Prostate gland (tissue), 2 donors: ENCODE measurements around the gene PIGM. TPM values are rescaled to one million over a fixed set of nuclear protein-coding genes. Genes with fewer than 3 reads are reported as not detected.
A peak's percentile ranks its signal among the peaks of the same experiment; 100 is the strongest.

Experiments
- DNase-seq: peaks from one replicate; pipeline ENCODE4 v3.0.0-alpha.2; 2019; ENCODE audit warnings: low spot score
- H3K27ac ChIP-seq, 2 donors: fragments of 200-600 bp; sonication (generic); 2 replicates each; pipeline ENCODE4 v1.5.1; 2017 to 2019
- H3K27me3 ChIP-seq: fragments of 200-600 bp; sonication (generic); replicated peaks from 2 replicates; pipeline ENCODE4 v1.5.1; 2019; ENCODE audit not compliant: insufficient read depth
- H3K36me3 ChIP-seq, 2 donors: fragments of 200-600 bp; sonication (generic); 1 replicate in 1 of 2; 2 replicates in 1 of 2; pipeline versions ENCODE4 v1.5.1 to v1.8.1; 2017 to 2019
- H3K4me1 ChIP-seq: fragments of 200-600 bp; sonication (generic); replicated peaks from 2 replicates; pipeline ENCODE4 v1.5.1; 2019
- H3K4me3 ChIP-seq, 2 donors: fragments of 200-600 bp; sonication (generic); 2 replicates each; pipeline ENCODE4 v1.5.1; 2017 to 2019
- H3K9me3 ChIP-seq: fragments of 200-600 bp; sonication (generic); 2 replicates; pipeline ENCODE4 v1.5.1; 2017
- POLR2A ChIP-seq: fragments of 450-650 bp; IDR thresholded peaks from one replicate; pipeline ENCODE4 v1.6.1; 2016; ENCODE audit warnings: antibody characterized with exemption, mild to moderate bottlenecking
- POLR2AphosphoS5 ChIP-seq: sonication (generic); formaldehyde crosslinking; IDR thresholded peaks from one replicate; pipeline ENCODE4 v1.6.1; 2017; ENCODE audit warnings: antibody characterized with exemption
- WGBS: methylation state at CpG from one replicate; pipeline ENCODE4 v1.1.5; 2018; 5-methylcytosine and 5-hydroxymethylcytosine counted together
- intact Hi-C: fragments of 100-400 bp; cut with DNase I; formaldehyde crosslinking; loops from one replicate; pipeline ENCODE4 v1.14.2; 2022
- total RNA-seq, 2 donors: library from RNA; depleted of rRNA; stranded (reverse); fragments of >200 nt; gene quantifications; one replicate each; pipeline ENCODE4 v1.1.0, GENCODE V29; 2016
- TF ChIP-seq, protein P1 (sequence below), 4 experiments: fragments of 200-600 bp in 2 of 4; fragments of 450-650 bp in 2 of 4; sonication (generic) in 2 of 4; IDR thresholded peaks; 1 replicate in 3 of 4; 2 replicates in 1 of 4; pipeline ENCODE4 v1.5.1; 2016 to 2019; ENCODE audit warnings: antibody characterized with exemption in 4 of 4, mild to moderate bottlenecking in 2 of 4, moderate library complexity in 2 of 4

PIGM gene
- total RNA-seq: 1 to 10 TPM; 5.9 to 8.4 TPM

DNA sequence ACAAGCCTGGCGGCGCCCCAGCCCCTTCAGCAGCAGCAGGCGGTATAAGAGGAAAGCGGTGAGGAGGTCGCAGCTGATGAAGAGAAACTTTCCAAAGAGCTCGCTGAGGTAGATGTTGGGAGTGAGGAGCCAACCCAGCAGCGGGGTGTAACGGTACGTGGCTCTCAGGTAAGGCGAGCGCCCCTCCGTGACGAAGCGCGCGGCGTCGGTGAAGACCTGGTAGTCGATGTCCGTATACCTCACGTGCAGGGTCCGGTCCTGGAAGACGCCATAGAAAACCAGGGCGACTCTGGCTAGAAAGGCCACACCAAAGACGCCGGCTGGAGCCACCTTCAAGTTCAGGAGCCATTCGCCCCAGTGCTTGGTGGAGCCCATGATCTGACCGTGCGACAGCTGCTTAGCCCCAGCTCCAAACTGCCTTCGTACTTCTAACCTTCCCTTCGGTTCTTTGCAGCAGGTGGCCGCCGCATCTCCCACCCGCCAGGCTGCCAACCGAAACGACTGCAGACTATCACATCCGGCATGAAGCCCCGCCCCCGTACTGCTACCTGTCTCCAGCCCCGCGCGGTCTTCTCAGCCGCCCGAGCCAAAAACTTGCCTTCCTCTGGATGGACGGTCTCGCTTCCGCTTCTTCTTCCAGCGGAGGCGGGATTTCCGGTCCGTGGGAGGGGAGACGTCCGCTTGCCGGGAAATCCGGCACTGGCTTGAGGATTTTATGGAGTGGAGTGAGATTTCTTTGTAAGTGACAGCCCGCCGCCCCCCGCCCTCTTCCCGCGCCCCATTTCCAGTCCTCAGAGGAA lies at the start of gene PIGM:
TSS of gene PIGM (minus strand) at position 626 of the 800 bp plus-strand sequence. CDS start at position 375, 251 bp downstream.
- H3K36me3 ChIP-seq: no peaks in the 10 kb centered on the region
- under 1% methylated on average over 60 of the region's 60 CpGs for WGBS
- TF ChIP-seq, protein P1, sequence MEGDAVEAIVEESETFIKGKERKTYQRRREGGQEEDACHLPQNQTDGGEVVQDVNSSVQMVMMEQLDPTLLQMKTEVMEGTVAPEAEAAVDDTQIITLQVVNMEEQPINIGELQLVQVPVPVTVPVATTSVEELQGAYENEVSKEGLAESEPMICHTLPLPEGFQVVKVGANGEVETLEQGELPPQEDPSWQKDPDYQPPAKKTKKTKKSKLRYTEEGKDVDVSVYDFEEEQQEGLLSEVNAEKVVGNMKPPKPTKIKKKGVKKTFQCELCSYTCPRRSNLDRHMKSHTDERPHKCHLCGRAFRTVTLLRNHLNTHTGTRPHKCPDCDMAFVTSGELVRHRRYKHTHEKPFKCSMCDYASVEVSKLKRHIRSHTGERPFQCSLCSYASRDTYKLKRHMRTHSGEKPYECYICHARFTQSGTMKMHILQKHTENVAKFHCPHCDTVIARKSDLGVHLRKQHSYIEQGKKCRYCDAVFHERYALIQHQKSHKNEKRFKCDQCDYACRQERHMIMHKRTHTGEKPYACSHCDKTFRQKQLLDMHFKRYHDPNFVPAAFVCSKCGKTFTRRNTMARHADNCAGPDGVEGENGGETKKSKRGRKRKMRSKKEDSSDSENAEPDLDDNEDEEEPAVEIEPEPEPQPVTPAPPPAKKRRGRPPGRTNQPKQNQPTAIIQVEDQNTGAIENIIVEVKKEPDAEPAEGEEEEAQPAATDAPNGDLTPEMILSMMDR (IDR thresholded peaks at IDR 0.05): peak in 1 of 4 experiments; percentile 12
- peak; percentile 47 for TF ChIP-seq POLR2A
- peak; percentile 97 for TF ChIP-seq POLR2AphosphoS5
- intact Hi-C loops: no loop called here
- H3K4me3 ChIP-seq: peak within 1 kb of the TSS; percentile 55 to 71
- no peaks in the 10 kb centered on the region for H3K9me3 ChIP-seq
- H3K4me1 ChIP-seq: no peaks in the 10 kb centered on the region
- peak; percentile 97 for DNase-seq
- H3K27me3 ChIP-seq: no peaks in the 10 kb centered on the region
- peak within 1 kb of the TSS; percentile 61 to 78 for H3K27ac ChIP-seq

DNA sequence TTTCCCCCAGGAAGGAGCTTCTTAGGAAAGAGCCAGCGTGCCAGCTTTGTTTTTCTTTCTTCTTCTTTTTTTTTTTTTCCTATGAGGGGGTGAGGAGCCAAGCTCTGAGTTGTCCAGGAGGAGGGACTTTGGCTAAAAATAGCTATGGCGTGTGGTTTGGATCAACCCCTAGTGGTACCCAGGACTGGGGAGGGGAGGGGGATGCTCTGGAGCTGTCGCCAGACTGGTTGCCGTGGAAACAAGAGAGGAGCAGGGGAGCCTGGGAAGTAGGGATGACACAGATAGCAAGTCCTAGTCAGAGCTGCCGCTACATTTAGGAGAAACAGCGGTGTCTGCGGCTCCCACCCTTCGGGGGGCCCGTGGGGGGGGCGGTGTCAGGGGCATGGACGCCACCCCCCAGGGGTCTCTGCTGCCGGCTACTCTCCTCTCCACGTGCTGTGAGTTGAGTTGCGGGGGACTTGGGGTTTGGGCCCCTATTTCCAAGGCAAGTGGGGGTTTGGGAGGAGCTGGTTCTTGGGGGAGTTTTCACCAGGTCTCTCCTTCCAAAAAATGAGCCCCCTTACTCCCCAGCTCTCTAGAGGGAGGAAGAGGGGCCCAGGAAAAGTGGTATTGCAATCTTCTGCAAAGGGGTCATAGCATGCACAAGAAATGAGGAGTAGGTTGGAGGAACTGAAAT lies 49.6 kb upstream of the PIGM start, which contains the start of gene KCNJ9:
TSS of gene KCNJ9 (plus strand) at position 278 of the 676 bp plus-strand sequence. CDS start 2,493 bp downstream, outside the sequence.
- Histone ChIP-seq H3K27ac (no peak within 1 kb of the TSS), H3K27me3 (no peaks in the 10 kb centered on the region), H3K9me3 (no peaks in the 10 kb centered on the region), H3K36me3 (no peaks in the 10 kb centered on the region), H3K4me1 (no peaks in the 10 kb centered on the region), H3K4me3 (no peak within 1 kb of the TSS)
- no peak for DNase-seq
- 13% methylated on average over 14 of the region's 14 CpGs for WGBS
- TF ChIP-seq, protein P1 (IDR thresholded peaks at IDR 0.05): no peak
- TF ChIP-seq POLR2AphosphoS5 (no peak), POLR2A (no peak)
- intact Hi-C loops: loop anchor here (5.0 kb wide), 1 partner anchor 34 kb away; no protein-coding TSS in a partner anchor

DNA sequence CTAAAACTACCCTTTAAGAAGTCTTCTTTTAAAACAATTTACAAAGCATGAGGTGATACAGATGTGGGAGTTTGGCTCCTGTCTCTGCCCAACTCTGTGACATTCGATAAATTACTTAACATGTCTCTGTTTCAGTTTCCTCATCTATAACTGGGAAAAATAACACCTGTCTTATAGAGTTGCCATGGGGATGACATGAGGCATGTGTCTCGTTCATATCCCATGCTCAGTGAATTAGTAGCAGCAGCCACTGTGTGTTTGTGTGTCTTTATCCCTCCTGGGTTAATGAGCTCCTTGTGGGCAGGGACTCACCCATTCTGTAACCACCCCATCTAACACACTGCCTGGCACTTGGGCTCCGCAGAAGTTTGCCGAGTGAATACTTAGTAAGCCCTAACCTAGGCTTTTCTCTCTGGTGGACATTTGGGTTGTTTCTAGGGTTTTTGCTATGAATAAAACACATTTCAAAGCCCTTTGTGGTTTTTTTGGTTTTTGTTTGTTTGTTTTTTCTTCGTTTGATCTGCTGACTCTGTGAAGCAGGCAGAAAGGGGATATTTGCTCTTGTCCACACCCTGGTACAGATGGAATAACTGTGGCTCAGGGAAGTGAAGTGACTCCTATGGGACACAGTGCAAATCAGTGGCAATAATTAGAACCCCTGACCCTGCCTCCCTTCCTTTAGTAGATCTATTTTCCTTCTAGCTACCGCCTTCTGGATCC lies 48.8 kb upstream of the PIGM start:
- H3K36me3 ChIP-seq: no peaks in the 10 kb centered on the region
- H3K27me3 ChIP-seq: no peaks in the 10 kb centered on the region
- H3K9me3 ChIP-seq: no peaks in the 10 kb centered on the region
- WGBS: 55% methylated on average over 6 of the region's 6 CpGs
- intact Hi-C loops: loop anchor here (5.0 kb wide), 1 partner anchor 33 kb away; no protein-coding TSS in a partner anchor
- no peaks in the 10 kb centered on the region for H3K4me1 ChIP-seq
- TF ChIP-seq POLR2AphosphoS5 (no peak), POLR2A (no peak)
- TF ChIP-seq, protein P1 (IDR thresholded peaks at IDR 0.05): no peak
- no peak overlapping the region for H3K4me3 ChIP-seq
- no peak overlapping the region for H3K27ac ChIP-seq
- no peak for DNase-seq

- intact Hi-C loops: no loop called here
- Histone ChIP-seq H3K4me3 (no peak overlapping the region), H3K27ac (no peak overlapping the region), H3K36me3 (no peaks in the 10 kb centered on the region), H3K27me3 (no peaks in the 10 kb centered on the region), H3K4me1 (no peaks in the 10 kb centered on the region), H3K9me3 (no peaks in the 10 kb centered on the region)
- TF ChIP-seq, protein P1 (IDR thresholded peaks at IDR 0.05): no peak
- TF ChIP-seq POLR2A: no peak
- TF ChIP-seq POLR2AphosphoS5: no peak
- DNase-seq: no peak
- 65% methylated on average over 4 of the region's 4 CpGs for WGBS
These were observed 47.7 kb upstream of the PIGM start for GRCh38 chr1:160079448-160079847.
